Measurements from ENCODE around the gene PCDHB11.
A peak's percentile ranks its signal among the peaks of the same experiment; 100 is the strongest.
"Not testable (repeated sequence)": the region's sequence is repeated elsewhere in the genome, so short reads cannot be mapped to it uniquely, and the experiment has no call there.

PCDHB11 gene

GRCh38 chr5:141213656-141214339, 14.4 kb downstream of the PCDHB11 start, which contains the start of gene PCDHB13:
PCDHB13 (plus strand) TSS chr5:141213919; CDS start chr5:141214124, 205 bp downstream.
- not testable (repeated sequence) for H3K9ac ChIP-seq (ENCODE audit: low read length); H3K4me2 ChIP-seq (ENCODE audit: low read depth, low read length); H3K27me3 ChIP-seq (replicated peaks; ENCODE audit: insufficient read depth, low read length); H3K4me3 ChIP-seq (ENCODE audit: low read length); H3K4me1 ChIP-seq (ENCODE audit: low read length); H2AFZ ChIP-seq (ENCODE audit: low read length); H3F3A ChIP-seq (ENCODE audit: insufficient read depth, low read length); H4K20me1 ChIP-seq (ENCODE audit: insufficient read depth, low read length); H3K27ac ChIP-seq (ENCODE audit: low read length); H3K9me2 ChIP-seq (replicated peaks; ENCODE audit: insufficient read depth, low read length); H3K79me2 ChIP-seq (ENCODE audit: low read length); H3K9me3 ChIP-seq (replicated peaks; ENCODE audit: insufficient read depth, low read length); H3K36me3 ChIP-seq (replicated peaks; ENCODE audit: insufficient read depth, low read length)
- peak; percentile 46 for TF ChIP-seq CTCF (IDR thresholded peaks at IDR 0.05; ENCODE audit: low read length)
- peak; percentile 37 for DNase-seq

- H3K27ac ChIP-seq (ENCODE audit: low read length); DNase-seq; H3K36me3 ChIP-seq (replicated peaks; ENCODE audit: insufficient read depth, low read length); H3F3A ChIP-seq (ENCODE audit: insufficient read depth, low read length); H3K9me2 ChIP-seq (replicated peaks; ENCODE audit: insufficient read depth, low read length); H3K4me3 ChIP-seq (ENCODE audit: low read length); H3K9ac ChIP-seq (ENCODE audit: low read length); H3K9me3 ChIP-seq (replicated peaks; ENCODE audit: insufficient read depth, low read length); H4K20me1 ChIP-seq (ENCODE audit: insufficient read depth, low read length); H3K4me2 ChIP-seq (ENCODE audit: low read depth, low read length); H3K79me2 ChIP-seq (ENCODE audit: low read length); H3K27me3 ChIP-seq (replicated peaks; ENCODE audit: insufficient read depth, low read length); H3K4me1 ChIP-seq (ENCODE audit: low read length); H2AFZ ChIP-seq (ENCODE audit: low read length): not testable (repeated sequence)
These were observed 15.2 kb downstream of the PCDHB11 start for GRCh38 chr5:141214583-141214982.

GRCh38 chr5:141215504-141215903, 16.1 kb downstream of the PCDHB11 start:
- H3K27me3 ChIP-seq (replicated peaks; ENCODE audit: insufficient read depth, low read length); H3K4me2 ChIP-seq (ENCODE audit: low read depth, low read length); H3K9ac ChIP-seq (ENCODE audit: low read length); H3K27ac ChIP-seq (ENCODE audit: low read length); H3K4me1 ChIP-seq (ENCODE audit: low read length); H3K9me2 ChIP-seq (replicated peaks; ENCODE audit: insufficient read depth, low read length); H3F3A ChIP-seq (ENCODE audit: insufficient read depth, low read length); H3K4me3 ChIP-seq (ENCODE audit: low read length); H2AFZ ChIP-seq (ENCODE audit: low read length); DNase-seq; H3K9me3 ChIP-seq (replicated peaks; ENCODE audit: insufficient read depth, low read length); H3K79me2 ChIP-seq (ENCODE audit: low read length); H3K36me3 ChIP-seq (replicated peaks; ENCODE audit: insufficient read depth, low read length); H4K20me1 ChIP-seq (ENCODE audit: insufficient read depth, low read length): not testable (repeated sequence)

- H4K20me1 ChIP-seq (ENCODE audit: insufficient read depth, low read length); H3K27me3 ChIP-seq (replicated peaks; ENCODE audit: insufficient read depth, low read length); DNase-seq; H3K79me2 ChIP-seq (ENCODE audit: low read length); H2AFZ ChIP-seq (ENCODE audit: low read length); H3K9ac ChIP-seq (ENCODE audit: low read length); H3K4me2 ChIP-seq (ENCODE audit: low read depth, low read length); H3K36me3 ChIP-seq (replicated peaks; ENCODE audit: insufficient read depth, low read length); H3K4me3 ChIP-seq (ENCODE audit: low read length); H3K9me2 ChIP-seq (replicated peaks; ENCODE audit: insufficient read depth, low read length); H3K9me3 ChIP-seq (replicated peaks; ENCODE audit: insufficient read depth, low read length); H3K4me1 ChIP-seq (ENCODE audit: low read length); H3F3A ChIP-seq (ENCODE audit: insufficient read depth, low read length); H3K27ac ChIP-seq (ENCODE audit: low read length): not testable (repeated sequence)
These were observed 16.6 kb downstream of the PCDHB11 start for GRCh38 chr5:141216035-141216434.

GRCh38 chr5:141223112-141223783, 23.8 kb downstream of the PCDHB11 start, which contains the start of gene PCDHB14:
PCDHB14 (plus strand) TSS chr5:141223343; CDS start chr5:141223506, 163 bp downstream.
- Histone ChIP-seq H3K9me2 (replicated peaks; ENCODE audit: insufficient read depth, low read length) (no peaks in the 10 kb centered on the region), H3K4me3 (ENCODE audit: low read length) (peak within 1 kb of the TSS; percentile 65), H3K79me2 (ENCODE audit: low read length) (no peaks in the 10 kb centered on the region), H3K9ac (ENCODE audit: low read length) (peak within 1 kb of the TSS; percentile 34; the same call in 1 of the 2 replicates), H3K4me1 (ENCODE audit: low read length) (no peaks in the 10 kb centered on the region), H3K9me3 (replicated peaks; ENCODE audit: insufficient read depth, low read length) (no peaks in the 10 kb centered on the region), H3K4me2 (ENCODE audit: low read depth, low read length) (peak within 1 kb of the TSS; percentile 90), H3K36me3 (replicated peaks; ENCODE audit: insufficient read depth, low read length) (no peaks in the 10 kb centered on the region), H3K27ac (ENCODE audit: low read length) (no peak within 1 kb of the TSS), H3F3A (ENCODE audit: insufficient read depth, low read length) (no peaks in the 10 kb centered on the region), H4K20me1 (ENCODE audit: insufficient read depth, low read length) (no peaks in the 10 kb centered on the region), H2AFZ (ENCODE audit: low read length) (peak within 1 kb of the TSS; percentile 94), H3K27me3 (replicated peaks; ENCODE audit: insufficient read depth, low read length) (no peaks in the 10 kb centered on the region)
- TF ChIP-seq CTCF (IDR thresholded peaks at IDR 0.05; ENCODE audit: low read length) = peak; percentile 61
- no peak for TF ChIP-seq EZH2 (optimal IDR thresholded peaks at IDR 0.05; ENCODE audit: low read depth, low read length)
- TF ChIP-seq EZH2phosphoT487 (IDR thresholded peaks at IDR 0.05; ENCODE audit: low read length) = no peak
- peak; percentile 75 for DNase-seq

- not testable (repeated sequence) for H3K4me1 ChIP-seq (ENCODE audit: low read length); H3K9me2 ChIP-seq (replicated peaks; ENCODE audit: insufficient read depth, low read length); H3K27ac ChIP-seq (ENCODE audit: low read length)
These were observed 25.4 kb downstream of the PCDHB11 start for GRCh38 chr5:141224844-141225243.

More at GRCh38 chr5:141224844-141225243, 25.4 kb downstream of the PCDHB11 start:
- not testable (repeated sequence) for H2AFZ ChIP-seq (ENCODE audit: low read length); H3K4me3 ChIP-seq (ENCODE audit: low read length); H3K27me3 ChIP-seq (replicated peaks; ENCODE audit: insufficient read depth, low read length); H3K36me3 ChIP-seq (replicated peaks; ENCODE audit: insufficient read depth, low read length); H3K4me2 ChIP-seq (ENCODE audit: low read depth, low read length); H4K20me1 ChIP-seq (ENCODE audit: insufficient read depth, low read length); H3F3A ChIP-seq (ENCODE audit: insufficient read depth, low read length); DNase-seq; H3K9ac ChIP-seq (ENCODE audit: low read length); H3K79me2 ChIP-seq (ENCODE audit: low read length); H3K9me3 ChIP-seq (replicated peaks; ENCODE audit: insufficient read depth, low read length)

All from MM.1S (cell line).